ENCODE data around the gene SMTNL2. TPM values are rescaled to one million over a fixed set of nuclear protein-coding genes. Genes with fewer than 3 reads are reported as not detected.

Gene SMTNL2
- total and polyA plus RNA-seq, 9 of the 15 experiments (the other 6 are each of a cell fraction or from before 2014, with no cell fraction given), result not detected

DNA sequence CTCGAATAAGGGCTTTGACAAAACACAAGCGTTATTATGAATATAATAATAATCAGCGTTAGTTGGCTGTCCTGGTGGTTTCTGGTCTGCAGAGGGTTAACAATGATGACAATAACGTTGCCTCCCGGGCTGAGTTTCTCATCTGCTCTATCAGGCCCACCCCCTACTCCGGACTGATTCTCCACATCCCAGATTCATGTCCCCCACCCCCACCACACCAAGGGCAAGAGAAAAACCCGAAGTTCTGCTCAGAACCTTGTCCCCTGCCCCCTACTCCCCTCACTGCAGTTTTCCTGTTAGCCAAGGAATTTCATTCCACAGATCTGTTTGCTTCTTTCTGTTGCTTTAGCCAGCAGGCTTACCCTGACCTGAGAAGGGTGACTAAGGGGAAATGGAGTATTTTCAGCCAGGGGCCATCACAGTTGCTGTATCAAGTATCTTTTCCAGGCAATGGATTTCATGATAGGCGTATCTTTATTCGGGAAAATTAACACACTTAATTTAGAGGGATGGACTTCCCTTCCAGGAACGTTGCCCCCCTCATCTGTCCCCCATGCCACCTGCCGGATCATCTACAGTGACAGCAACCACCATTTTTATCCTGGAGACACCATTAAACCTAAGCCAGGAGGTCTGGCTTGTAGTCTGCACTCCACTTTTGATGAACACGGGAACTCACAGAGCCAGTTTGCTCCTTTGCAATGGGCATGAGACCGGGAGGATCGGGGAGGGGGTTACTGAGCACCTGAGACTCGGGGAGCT lies 33.4 kb downstream of the SMTNL2 start (continued):
- TF ChIP-seq, protein P1, sequence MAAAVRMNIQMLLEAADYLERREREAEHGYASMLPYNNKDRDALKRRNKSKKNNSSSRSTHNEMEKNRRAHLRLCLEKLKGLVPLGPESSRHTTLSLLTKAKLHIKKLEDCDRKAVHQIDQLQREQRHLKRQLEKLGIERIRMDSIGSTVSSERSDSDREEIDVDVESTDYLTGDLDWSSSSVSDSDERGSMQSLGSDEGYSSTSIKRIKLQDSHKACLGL (CRISPR knock-in tag; IDR thresholded peaks at IDR 0.05; ENCODE audit: borderline replicate concordance, poor library complexity, severe bottlenecking), result no peak

DNA sequence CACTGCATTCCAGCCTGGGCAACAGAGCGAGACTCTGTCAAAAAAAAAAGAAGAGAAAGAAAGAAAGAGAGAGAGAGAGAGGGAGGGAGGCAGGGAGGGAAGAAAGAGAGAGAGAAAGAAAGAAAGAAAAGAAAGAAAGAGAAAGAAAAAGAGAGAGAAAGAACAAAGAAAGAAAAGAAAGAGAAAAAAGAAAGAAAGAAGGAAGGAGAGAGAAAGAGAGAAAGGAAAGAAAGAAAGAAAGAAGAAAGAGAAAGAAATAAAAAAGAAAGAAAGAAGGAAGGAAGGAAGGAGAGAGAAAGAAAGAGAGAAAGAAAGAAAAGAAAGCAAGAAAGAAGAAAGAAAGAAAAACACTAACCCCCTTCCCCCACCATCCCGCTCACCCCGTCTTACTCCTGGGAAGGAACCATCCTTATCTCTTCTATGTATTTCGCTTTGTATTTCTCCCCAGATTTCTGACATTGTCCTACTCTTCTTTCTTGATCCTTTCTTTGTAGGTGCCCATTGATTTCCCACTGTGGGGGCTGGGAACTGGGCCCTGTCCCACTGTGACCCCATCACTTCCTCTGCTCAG lies 36.3 kb downstream of the SMTNL2 start:
- ChIA-PET CTCF (ENCODE audit: low intra/inter-chr PET ratio) (no interaction called here), POLR2A (interaction anchor here (0.6 kb wide), 1 partner anchor 10 kb away, joined by 3 read pairs; no protein-coding TSS in a partner anchor)
- no peaks in the 10 kb centered on the region for H3K36me3 ChIP-seq (ENCODE audit: control insufficient read depth, insufficient read depth, low read length)
- no peak overlapping the region for H2AFZ ChIP-seq (ENCODE audit: low read depth, low read length)
- no peak overlapping the region for H3K27ac ChIP-seq (ENCODE audit: extremely low read depth, low read depth, low read length)
- no peaks in the 10 kb centered on the region; a peak in 1 of 5 replicates for H3K4me1 ChIP-seq (replicated peaks in 1 of 2; ENCODE audit: control insufficient read depth in 2 of 2, insufficient read depth in 2 of 2, low read length in 2 of 2)
- no peak overlapping the region for H3K4me2 ChIP-seq (ENCODE audit: insufficient read depth, low read length)
- ATAC-seq (no peak), DNase-seq (ENCODE audit: extremely low read depth in 1 of 4, low spot score in 3 of 4) (no peak), FAIRE-seq (no peak)
- TF ChIP-seq, protein P2, sequence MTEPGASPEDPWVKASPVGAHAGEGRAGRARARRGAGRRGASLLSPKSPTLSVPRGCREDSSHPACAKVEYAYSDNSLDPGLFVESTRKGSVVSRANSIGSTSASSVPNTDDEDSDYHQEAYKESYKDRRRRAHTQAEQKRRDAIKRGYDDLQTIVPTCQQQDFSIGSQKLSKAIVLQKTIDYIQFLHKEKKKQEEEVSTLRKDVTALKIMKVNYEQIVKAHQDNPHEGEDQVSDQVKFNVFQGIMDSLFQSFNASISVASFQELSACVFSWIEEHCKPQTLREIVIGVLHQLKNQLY (CRISPR knock-in tag; conservative IDR thresholded peaks at IDR 0.05), result no peak
- TF ChIP-seq, protein P3, sequence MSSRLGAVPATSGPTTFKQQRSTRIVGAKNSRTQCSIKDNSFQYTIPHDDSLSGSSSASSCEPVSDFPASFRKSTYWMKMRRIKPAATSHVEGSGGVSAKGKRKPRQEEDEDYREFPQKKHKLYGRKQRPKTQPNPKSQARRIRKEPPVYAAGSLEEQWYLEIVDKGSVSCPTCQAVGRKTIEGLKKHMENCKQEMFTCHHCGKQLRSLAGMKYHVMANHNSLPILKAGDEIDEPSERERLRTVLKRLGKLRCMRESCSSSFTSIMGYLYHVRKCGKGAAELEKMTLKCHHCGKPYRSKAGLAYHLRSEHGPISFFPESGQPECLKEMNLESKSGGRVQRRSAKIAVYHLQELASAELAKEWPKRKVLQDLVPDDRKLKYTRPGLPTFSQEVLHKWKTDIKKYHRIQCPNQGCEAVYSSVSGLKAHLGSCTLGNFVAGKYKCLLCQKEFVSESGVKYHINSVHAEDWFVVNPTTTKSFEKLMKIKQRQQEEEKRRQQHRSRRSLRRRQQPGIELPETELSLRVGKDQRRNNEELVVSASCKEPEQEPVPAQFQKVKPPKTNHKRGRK (tag; IDR thresholded peaks at IDR 0.05), result peak; percentile 95
- no TSS peak for BruUV-seq (replicated peaks)
- H3K9ac ChIP-seq (ENCODE audit: insufficient read depth in 1 of 2, low read depth in 2 of 2, low read length in 2 of 2), result no peak overlapping the region
- peaks cover 9 to 30% of the 10 kb centered on the region in 2 experiments for H3K27me3 ChIP-seq (ENCODE audit: control insufficient read depth in 2 of 2, insufficient read depth in 2 of 2, low read length in 2 of 2)
- intact Hi-C loops (cut with micrococcal nuclease) (loop anchor here (10.0 kb wide), 1 partner anchor 74 kb away; no protein-coding TSS in a partner anchor), in situ Hi-C loops (cut with MboI) (loop anchor here (5.0 kb wide), 1 partner anchor 53 kb away; no protein-coding TSS in a partner anchor)
- H3K79me2 ChIP-seq (ENCODE audit: control insufficient read depth, insufficient read depth, low read length), result no peaks in the 10 kb centered on the region
- no peaks in the 10 kb centered on the region for H3K9me1 ChIP-seq (ENCODE audit: control insufficient read depth, insufficient read depth, low read length)
- no peaks in the 10 kb centered on the region for H3K9me3 ChIP-seq (replicated peaks; ENCODE audit: control insufficient read depth, insufficient read depth, low read depth, low read length)
- no peaks in the 10 kb centered on the region for H4K20me1 ChIP-seq (replicated peaks; ENCODE audit: control insufficient read depth, insufficient read depth, low read length)
- WGBS (ENCODE audit: insufficient coverage, low coverage, missing lambda C conversion rate), result 24% methylated on average over 4 of the region's 4 CpGs
- no peak overlapping the region for H3K4me3 ChIP-seq
